Neural cell (in vitro differentiated cells): Measurements from ENCODE around the gene NHEJ1. TPM values are rescaled to one million over a fixed set of nuclear protein-coding genes. Genes with fewer than 3 reads are reported as not detected.

Experiments used
- H2AFZ ChIP-seq: fragments of 200-600, 300-800 bp; sonication (generic), shearing (Covaris generic); 2 replicates; pipeline ENCODE4 v1.6.0; 2014; ENCODE audit warnings: low read depth, mild to moderate bottlenecking, antibody characterized with exemption, low read length, moderate library complexity
- H3F3A ChIP-seq: fragments of 200-600 bp; shearing (Covaris generic); 2 replicates; pipeline ENCODE4 v1.6.1; 2016; ENCODE audit warnings: mild to moderate bottlenecking, moderate library complexity, mixed read lengths, antibody characterized with exemption, low read length; ENCODE audit not compliant: insufficient read depth, poor library complexity, severe bottlenecking
- H3K27ac ChIP-seq: fragments of 200-600, 300-800 bp; sonication (generic), shearing (Covaris generic); 2 replicates; pipeline ENCODE4 v1.5.1; 2014; ENCODE audit warnings: mild to moderate bottlenecking, low read length, moderate library complexity
- H3K27me3 ChIP-seq: fragments of 300-800, 200-600 bp; sonication (generic), shearing (Covaris generic); 2 replicates; pipeline ENCODE4 v1.6.0; 2014; ENCODE audit warnings: mild to moderate bottlenecking, low read depth, low read length, moderate library complexity; ENCODE audit not compliant: insufficient read depth
- H3K36me3 ChIP-seq: fragments of 300-800, 200-600 bp; sonication (generic), shearing (Covaris generic); 2 replicates; pipeline ENCODE4 v1.5.1; 2014; ENCODE audit warnings: mild to moderate bottlenecking, antibody characterized with exemption, low read length, moderate library complexity; ENCODE audit not compliant: insufficient read depth
- H3K4me2 ChIP-seq: fragments of 300-800, 200-600 bp; sonication (generic), shearing (Covaris generic); 2 replicates; pipeline ENCODE4 v1.6.0; 2014; ENCODE audit warnings: mild to moderate bottlenecking, low read length
- H3K4me3 ChIP-seq: fragments of 300-800, 200-600 bp; sonication (generic), shearing (Covaris generic); 2 replicates; pipeline ENCODE4 v1.5.1; 2014; ENCODE audit warnings: mild to moderate bottlenecking, low read length, moderate library complexity
- H3K79me2 ChIP-seq: fragments of 200-600 bp; shearing (Covaris generic); replicated peaks from 2 replicates; pipeline ENCODE4 v1.6.0; 2014; ENCODE audit warnings: mild to moderate bottlenecking, low read length, moderate library complexity; ENCODE audit not compliant: insufficient read depth
- H3K9ac ChIP-seq: fragments of 300-800, 200-600 bp; sonication (generic), shearing (Covaris generic); 2 replicates; pipeline ENCODE4 v1.6.1; 2016; ENCODE audit warnings: mild to moderate bottlenecking, low read length, mixed read lengths
- H3K9me2 ChIP-seq: fragments of 200-600 bp; shearing (Covaris generic); 2 replicates; pipeline ENCODE4 v1.6.1; 2016; ENCODE audit warnings: mild to moderate bottlenecking, low read length, mixed read lengths; ENCODE audit not compliant: insufficient read depth
- H3K9me3 ChIP-seq: fragments of 200-600, 300-800 bp; sonication (generic), shearing (Covaris generic); 2 replicates; pipeline ENCODE4 v1.6.1; 2016; ENCODE audit warnings: mild to moderate bottlenecking, mixed run types, low read length, moderate library complexity, mixed read lengths
- H4K20me1 ChIP-seq: fragments of 200-600 bp; shearing (Covaris generic); 2 replicates; pipeline ENCODE4 v1.6.1; 2016; ENCODE audit warnings: mild to moderate bottlenecking, mixed run types; ENCODE audit not compliant: insufficient read depth
- CTCF ChIP-seq: fragments of 450-650 bp; IDR thresholded peaks from 2 replicates; pipeline ENCODE4 v1.5.1; 2014; ENCODE audit warnings: antibody characterized with exemption, mild to moderate bottlenecking, moderate library complexity; ENCODE audit not compliant: poor library complexity, severe bottlenecking
- EP300 ChIP-seq: fragments of 450-650 bp; conservative IDR thresholded peaks from 2 replicates; pipeline ENCODE4 v1.6.1; 2014; ENCODE audit warnings: antibody characterized with exemption, mild to moderate bottlenecking, moderate library complexity; ENCODE audit not compliant: poor library complexity, severe bottlenecking
- EZH2 ChIP-seq: fragments of 200-600, 300-800 bp; shearing (Covaris generic), sonication (generic); IDR thresholded peaks from 2 replicates; pipeline ENCODE4 v1.6.1; 2014; ENCODE audit warnings: antibody characterized with exemption, low read length, borderline replicate concordance, mild to moderate bottlenecking; ENCODE audit not compliant: insufficient read depth, poor library complexity, severe bottlenecking
- MXI1 ChIP-seq: fragments of 450-650 bp; conservative IDR thresholded peaks from 2 replicates; pipeline ENCODE4 v1.6.1; 2014; ENCODE audit warnings: antibody characterized with exemption, mild to moderate bottlenecking; ENCODE audit not compliant: poor library complexity, severe bottlenecking
- POLR2AphosphoS5 ChIP-seq: IDR thresholded peaks from 2 replicates; pipeline ENCODE4 v1.6.1; 2012
- RAD21 ChIP-seq: fragments of 450-650 bp; conservative IDR thresholded peaks from 2 replicates; pipeline ENCODE4 v1.6.1; 2014; ENCODE audit warnings: antibody characterized with exemption, mild to moderate bottlenecking, moderate library complexity
- REST ChIP-seq: IDR thresholded peaks from 2 replicates; pipeline ENCODE4 v1.6.1; 2012; ENCODE audit warnings: borderline replicate concordance
- SMC3 ChIP-seq: fragments of 450-650 bp; conservative IDR thresholded peaks from 2 replicates; pipeline ENCODE4 v1.6.1; 2014; ENCODE audit warnings: antibody characterized with exemption, mild to moderate bottlenecking, moderate library complexity; ENCODE audit not compliant: poor library complexity
- TAF1 ChIP-seq: IDR thresholded peaks from 2 replicates; pipeline ENCODE4 v1.6.1; 2012; ENCODE audit warnings: low read depth
- polyA plus RNA-seq: library from polyadenylated mRNA; depleted of rRNA; stranded (reverse); fragments of >200 nt; gene quantifications from 2 replicates; pipeline ENCODE4 v1.2.3, GENCODE V29; 2014

Gene NHEJ1
- polyA plus RNA-seq, 1 donor from 2014 or later: 12.7 TPM

- no peaks in the 10 kb centered on the region for H3K9me2 ChIP-seq
- H3K9ac ChIP-seq: no peak overlapping the region
- H3K27me3 ChIP-seq: no peaks in the 10 kb centered on the region
- H3K4me3 ChIP-seq: no peak overlapping the region
- H3K4me2 ChIP-seq: no peak overlapping the region
- H3K36me3 ChIP-seq: no peaks in the 10 kb centered on the region
- TF ChIP-seq RAD21 (no peak), SMC3 (no peak), EP300 (no peak), POLR2AphosphoS5 (no peak), TAF1 (no peak), REST (no peak), EZH2 (no peak), CTCF (no peak), MXI1 (no peak)
- no peaks in the 10 kb centered on the region for H3K9me3 ChIP-seq
- no peaks in the 10 kb centered on the region for H4K20me1 ChIP-seq
- H3K27ac ChIP-seq: no peak overlapping the region
- H3F3A ChIP-seq: no peaks in the 10 kb centered on the region
- no peaks in the 10 kb centered on the region for H3K79me2 ChIP-seq
- H2AFZ ChIP-seq: no peak overlapping the region
These were observed 7.9 kb upstream of the NHEJ1 start for GRCh38 chr2:219168526-219168925.

- H3K79me2 ChIP-seq: no peaks in the 10 kb centered on the region
- H3K9me3 ChIP-seq: no peaks in the 10 kb centered on the region
- no peak overlapping the region for H3K27ac ChIP-seq
- H3K9ac ChIP-seq: no peak overlapping the region
- no peak overlapping the region for H3K4me3 ChIP-seq
- H3K9me2 ChIP-seq: no peaks in the 10 kb centered on the region
- no peaks in the 10 kb centered on the region for H3F3A ChIP-seq
- TF ChIP-seq EZH2 (no peak), SMC3 (no peak), POLR2AphosphoS5 (no peak), TAF1 (no peak), EP300 (no peak), MXI1 (no peak), RAD21 (no peak), REST (no peak), CTCF (no peak)
- no peaks in the 10 kb centered on the region for H3K27me3 ChIP-seq
- H2AFZ ChIP-seq: no peak overlapping the region
- no peaks in the 10 kb centered on the region for H3K36me3 ChIP-seq
- H4K20me1 ChIP-seq: no peaks in the 10 kb centered on the region
- no peak overlapping the region for H3K4me2 ChIP-seq
These were observed 7.4 kb upstream of the NHEJ1 start for GRCh38 chr2:219167997-219168396.
